ENCODE results near the gene CTDNEP1. TPM values are rescaled to one million over a fixed set of nuclear protein-coding genes. Genes with fewer than 3 reads are reported as not detected.

CTDNEP1 gene
- total and polyA plus RNA-seq, 9 donors = 42.3 to 256 (median 123) TPM

DNA sequence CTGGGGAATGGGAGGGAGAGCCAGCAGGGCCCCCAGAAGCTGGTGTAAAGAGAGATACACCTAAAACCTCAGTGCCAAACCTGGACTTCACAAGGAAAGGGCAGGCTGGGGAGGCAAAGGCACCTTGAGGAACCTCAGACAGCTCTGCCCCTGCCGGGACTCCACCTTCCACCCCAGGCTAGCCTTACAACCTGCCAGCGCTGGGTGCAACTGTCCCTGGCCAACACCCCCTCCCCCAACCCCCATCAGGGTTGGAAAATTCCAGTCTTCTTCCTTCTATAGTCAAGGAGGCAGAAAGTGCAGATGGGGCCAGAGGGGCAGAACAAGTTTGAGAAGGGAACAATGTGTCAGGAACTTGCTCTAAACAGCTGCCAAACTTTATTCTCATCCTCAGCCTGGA, 40.7 kb upstream of the CTDNEP1 start:
- no peak for DNase-seq
- H3K36me3 ChIP-seq = no peaks in the 10 kb centered on the region
- H3K27ac ChIP-seq = no peak overlapping the region
- H3K4me3 ChIP-seq = no peak overlapping the region
- WGBS, 3 donors = 76 to 80% (median 78%) methylated on average over 2 of the region's 2 CpGs
- intact Hi-C loops (cut with DNase I) = loop anchor here in 1 of 4 donors (5.0 kb wide), 1 partner anchor 250 kb away; the partner anchor contains the start of gene SLC16A11
- peaks cover 9% of the 10 kb centered on the region for H3K4me1 ChIP-seq (ENCODE audit: insufficient read depth)
- no peaks in the 10 kb centered on the region for H3K9me3 ChIP-seq
- peaks cover 3% of the 10 kb centered on the region for H3K27me3 ChIP-seq
- TF ChIP-seq EP300 (IDR thresholded peaks at IDR 0.05) (no peak), POLR2A (IDR thresholded peaks at IDR 0.05) (no peak)
- TF ChIP-seq, protein P1, sequence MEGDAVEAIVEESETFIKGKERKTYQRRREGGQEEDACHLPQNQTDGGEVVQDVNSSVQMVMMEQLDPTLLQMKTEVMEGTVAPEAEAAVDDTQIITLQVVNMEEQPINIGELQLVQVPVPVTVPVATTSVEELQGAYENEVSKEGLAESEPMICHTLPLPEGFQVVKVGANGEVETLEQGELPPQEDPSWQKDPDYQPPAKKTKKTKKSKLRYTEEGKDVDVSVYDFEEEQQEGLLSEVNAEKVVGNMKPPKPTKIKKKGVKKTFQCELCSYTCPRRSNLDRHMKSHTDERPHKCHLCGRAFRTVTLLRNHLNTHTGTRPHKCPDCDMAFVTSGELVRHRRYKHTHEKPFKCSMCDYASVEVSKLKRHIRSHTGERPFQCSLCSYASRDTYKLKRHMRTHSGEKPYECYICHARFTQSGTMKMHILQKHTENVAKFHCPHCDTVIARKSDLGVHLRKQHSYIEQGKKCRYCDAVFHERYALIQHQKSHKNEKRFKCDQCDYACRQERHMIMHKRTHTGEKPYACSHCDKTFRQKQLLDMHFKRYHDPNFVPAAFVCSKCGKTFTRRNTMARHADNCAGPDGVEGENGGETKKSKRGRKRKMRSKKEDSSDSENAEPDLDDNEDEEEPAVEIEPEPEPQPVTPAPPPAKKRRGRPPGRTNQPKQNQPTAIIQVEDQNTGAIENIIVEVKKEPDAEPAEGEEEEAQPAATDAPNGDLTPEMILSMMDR (IDR thresholded peaks at IDR 0.05) = no peak

GRCh38 chr17:7290685-7291084, 39.2 kb upstream of the CTDNEP1 start:
- H3K27me3 ChIP-seq = peaks cover 3% of the 10 kb centered on the region
- no peaks in the 10 kb centered on the region for H3K36me3 ChIP-seq
- intact Hi-C loops (cut with DNase I) = loop anchor here in 1 of 4 donors (5.0 kb wide), 1 partner anchor 248 kb away; the partner anchor contains the start of gene SLC16A11
- H3K9me3 ChIP-seq = no peaks in the 10 kb centered on the region
- WGBS, 3 donors = 73 to 76% (median 75%) methylated on average over 11 of the region's 11 CpGs
- H3K4me1 ChIP-seq (ENCODE audit: insufficient read depth) = peaks cover 9% of the 10 kb centered on the region
- no peak for DNase-seq
- no peak overlapping the region for H3K4me3 ChIP-seq
- no peak overlapping the region for H3K27ac ChIP-seq
- TF ChIP-seq POLR2A (IDR thresholded peaks at IDR 0.05) (no peak), EP300 (IDR thresholded peaks at IDR 0.05) (no peak)
- TF ChIP-seq, protein P1 (IDR thresholded peaks at IDR 0.05) = no peak

DNA sequence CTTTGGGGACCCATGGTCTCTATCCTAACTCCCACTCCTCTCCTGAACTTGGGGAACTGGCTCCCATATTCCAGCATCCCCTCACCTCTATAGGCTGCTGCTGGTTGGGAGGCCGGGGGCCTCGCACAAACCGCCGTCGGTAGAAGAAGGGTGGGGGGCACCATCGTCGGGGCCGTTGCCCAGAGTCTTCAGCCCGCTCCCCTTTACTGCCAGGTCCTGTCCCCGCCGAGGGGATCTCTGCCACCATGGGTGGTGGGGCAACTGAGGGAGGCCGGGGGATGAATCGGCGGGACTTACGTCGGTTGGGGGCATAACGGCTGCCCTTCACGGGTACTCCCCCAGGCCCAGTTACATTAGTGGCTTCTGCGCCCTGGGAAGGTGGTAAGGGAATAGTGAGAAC, 38.6 kb upstream of the CTDNEP1 start:
- Histone ChIP-seq H3K9me3 (no peaks in the 10 kb centered on the region), H3K4me3 (no peak overlapping the region), H3K4me1 (ENCODE audit: insufficient read depth) (peaks cover 8% of the 10 kb centered on the region), H3K27ac (no peak overlapping the region), H3K27me3 (peaks cover 3% of the 10 kb centered on the region), H3K36me3 (no peaks in the 10 kb centered on the region)
- WGBS, 3 donors = 83 to 89% (median 88%) methylated on average over 19 of the region's 19 CpGs
- DNase-seq = no peak
- intact Hi-C loops (cut with DNase I) = loop anchor here in 1 of 4 donors (5.0 kb wide), 1 partner anchor 248 kb away; the partner anchor contains the start of gene SLC16A11
- TF ChIP-seq, protein P1 (IDR thresholded peaks at IDR 0.05) = no peak
- no peak for TF ChIP-seq POLR2A (IDR thresholded peaks at IDR 0.05)
- no peak for TF ChIP-seq EP300 (IDR thresholded peaks at IDR 0.05)

GRCh38 chr17:7289256-7290032, 37.9 kb upstream of the CTDNEP1 start:
- no peaks in the 10 kb centered on the region for H3K9me3 ChIP-seq
- DNase-seq = no peak
- H3K36me3 ChIP-seq = no peaks in the 10 kb centered on the region
- H3K27ac ChIP-seq = no peak overlapping the region
- H3K27me3 ChIP-seq = no peaks in the 10 kb centered on the region
- H3K4me1 ChIP-seq (ENCODE audit: insufficient read depth) = peaks cover 5% of the 10 kb centered on the region
- TF ChIP-seq POLR2A (IDR thresholded peaks at IDR 0.05) (no peak), EP300 (IDR thresholded peaks at IDR 0.05) (no peak)
- WGBS, 3 donors = 67 to 74% (median 68%) methylated on average over 18 of the region's 18 CpGs
- no peak overlapping the region for H3K4me3 ChIP-seq
- intact Hi-C loops (cut with DNase I) = loop anchor here in 1 of 4 donors (5.0 kb wide), 1 partner anchor 247 kb away; the partner anchor contains the start of gene SLC16A11

- intact Hi-C loops (cut with DNase I) = no loop called here
- Histone ChIP-seq H3K9me3 (no peaks in the 10 kb centered on the region), H3K4me3 (no peak overlapping the region), H3K36me3 (no peaks in the 10 kb centered on the region), H3K27me3 (no peaks in the 10 kb centered on the region), H3K4me1 (ENCODE audit: insufficient read depth) (peaks cover 6% of the 10 kb centered on the region), H3K27ac (no peak overlapping the region)
- TF ChIP-seq EP300 (IDR thresholded peaks at IDR 0.05) (no peak), POLR2A (IDR thresholded peaks at IDR 0.05) (no peak)
- TF ChIP-seq, protein P1 (IDR thresholded peaks at IDR 0.05) = no peak
- no peak for DNase-seq
- 86 to 92% (median 89%) methylated on average over 12 of the region's 12 CpGs for WGBS, 3 donors
Observed at GRCh38 chr17:7285679-7286078, 34.1 kb upstream of the CTDNEP1 start.

Measured in ovary (tissue), 9 donors.